Measurements from ENCODE around the gene NLRP5.
A peak's percentile ranks its signal among the peaks of the same experiment; 100 is the strongest.
"Not testable (repeated sequence)": the region's sequence is repeated elsewhere in the genome, so short reads cannot be mapped to it uniquely, and the experiment has no call there.

NLRP5 gene

GRCh38 chr19:56076498-56076897 is 89.9 kb downstream of the NLRP5 start:
- DNase-seq = peak in 15 of 56 donors; percentile 2 to 61 (median 16)

DNA sequence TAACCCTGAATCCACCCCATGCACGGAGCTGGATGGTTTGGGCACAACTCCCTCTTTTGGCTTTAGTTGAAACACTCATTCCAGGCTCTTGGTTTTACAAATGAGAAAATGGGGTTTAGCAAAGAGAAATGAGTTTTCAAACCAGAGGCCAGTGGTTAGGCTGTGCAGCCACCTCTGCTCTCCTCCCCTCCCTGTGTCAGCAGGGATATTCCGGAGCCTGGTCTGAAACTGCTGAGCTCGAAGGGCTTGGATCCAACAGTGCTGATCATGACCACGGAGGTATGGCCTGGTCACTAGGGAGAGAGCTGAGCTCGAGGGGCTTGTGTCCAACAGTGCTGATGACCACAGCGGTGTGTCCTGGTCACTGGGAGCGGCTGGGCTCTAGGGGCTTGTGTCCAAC is 93.0 kb downstream of the NLRP5 start:
- no peak for DNase-seq

DNA sequence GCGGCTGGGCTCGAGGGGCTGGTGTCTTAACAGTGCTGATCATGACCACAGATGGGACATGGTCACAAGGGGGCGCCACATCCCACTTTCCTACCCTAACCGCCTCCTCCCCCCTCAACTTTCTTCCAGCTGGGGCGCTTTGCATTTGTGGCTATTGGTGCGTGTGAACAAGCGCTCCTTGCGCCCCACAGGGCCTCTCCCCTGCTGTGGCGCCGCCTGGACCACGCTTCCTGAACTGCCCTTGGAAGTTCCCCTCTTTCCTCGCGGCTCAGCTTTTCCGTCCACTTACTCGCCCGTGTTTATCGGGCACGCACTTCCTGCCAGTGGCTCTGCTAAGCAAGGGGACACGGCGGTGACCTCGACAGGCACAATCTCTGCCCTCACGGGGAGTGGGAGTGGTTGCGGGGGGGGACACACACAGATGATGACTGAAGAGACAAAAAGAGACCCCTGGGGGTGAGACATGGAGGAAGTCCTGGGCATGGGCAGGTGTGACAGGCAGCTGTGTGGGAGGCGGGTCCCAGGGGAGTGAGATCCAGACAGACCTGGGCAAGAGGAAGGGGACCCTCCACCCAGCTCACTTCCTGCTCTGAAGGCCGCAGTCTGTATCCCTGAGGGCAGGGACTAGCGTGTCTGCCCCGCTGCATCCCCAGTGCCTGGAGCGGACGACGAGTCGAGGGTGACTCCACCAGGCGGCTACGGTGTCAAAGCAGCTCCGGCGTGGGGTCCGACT is 94.3 kb downstream of the NLRP5 start:
- peak in 38 of 56 donors; percentile 3 to 78 (median 29) for DNase-seq

DNA sequence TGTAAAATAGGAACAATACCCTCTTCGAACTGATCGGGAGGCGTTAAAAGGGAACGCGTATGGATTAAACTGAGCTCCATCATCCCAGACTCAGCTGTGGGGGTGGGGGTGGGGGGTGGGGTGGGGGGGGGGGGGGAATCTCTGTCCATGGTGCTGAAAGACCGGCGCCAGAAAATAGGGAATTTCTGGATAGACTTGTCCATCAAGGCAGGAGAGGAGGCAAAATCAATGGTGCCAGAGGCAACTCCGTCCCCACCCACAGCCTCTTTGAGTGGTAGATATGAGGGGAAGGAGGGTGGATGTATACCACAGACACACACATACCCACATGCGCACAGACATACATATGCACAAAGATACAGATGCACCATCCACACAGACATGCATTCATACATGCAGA is 97.1 kb downstream of the NLRP5 start:
- no peak for DNase-seq

DNA sequence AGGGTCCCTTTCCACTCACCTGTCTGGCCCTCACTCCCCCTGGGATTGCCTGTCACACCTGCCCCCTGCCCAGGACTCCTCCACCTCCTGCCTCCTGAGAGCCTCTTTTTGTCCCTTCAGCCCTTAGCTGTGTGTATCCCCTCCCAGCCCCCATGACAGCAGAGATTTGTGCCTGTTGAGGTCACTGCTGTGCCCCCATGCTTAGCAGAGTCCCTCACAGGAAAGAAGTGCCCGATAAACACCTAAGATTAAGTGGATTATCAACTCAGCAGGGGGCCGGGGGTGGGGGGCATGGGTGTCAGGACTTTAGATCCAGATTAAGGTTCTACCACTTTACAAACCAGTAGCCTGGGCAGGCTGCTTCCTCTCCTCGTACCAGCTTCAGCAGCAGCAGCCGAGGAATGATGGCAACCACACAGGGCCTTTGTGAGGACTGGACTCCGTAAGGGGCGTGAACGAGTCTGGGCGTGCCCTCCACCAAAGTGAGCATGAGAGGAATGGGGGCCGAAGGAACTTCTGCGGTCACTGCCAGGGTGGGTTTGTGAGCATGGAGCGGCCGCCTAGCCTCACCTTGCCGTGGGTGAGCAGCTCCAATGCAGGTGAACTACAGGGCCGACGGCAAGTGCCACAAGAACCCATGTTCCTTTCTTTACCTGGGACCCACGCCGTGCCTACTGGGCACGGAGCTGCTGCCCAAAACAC is 98.4 kb downstream of the NLRP5 start:
- DNase-seq = no peak

GRCh38 chr19:56085571-56086275 is 99.1 kb downstream of the NLRP5 start:
- no peak for DNase-seq

DNA sequence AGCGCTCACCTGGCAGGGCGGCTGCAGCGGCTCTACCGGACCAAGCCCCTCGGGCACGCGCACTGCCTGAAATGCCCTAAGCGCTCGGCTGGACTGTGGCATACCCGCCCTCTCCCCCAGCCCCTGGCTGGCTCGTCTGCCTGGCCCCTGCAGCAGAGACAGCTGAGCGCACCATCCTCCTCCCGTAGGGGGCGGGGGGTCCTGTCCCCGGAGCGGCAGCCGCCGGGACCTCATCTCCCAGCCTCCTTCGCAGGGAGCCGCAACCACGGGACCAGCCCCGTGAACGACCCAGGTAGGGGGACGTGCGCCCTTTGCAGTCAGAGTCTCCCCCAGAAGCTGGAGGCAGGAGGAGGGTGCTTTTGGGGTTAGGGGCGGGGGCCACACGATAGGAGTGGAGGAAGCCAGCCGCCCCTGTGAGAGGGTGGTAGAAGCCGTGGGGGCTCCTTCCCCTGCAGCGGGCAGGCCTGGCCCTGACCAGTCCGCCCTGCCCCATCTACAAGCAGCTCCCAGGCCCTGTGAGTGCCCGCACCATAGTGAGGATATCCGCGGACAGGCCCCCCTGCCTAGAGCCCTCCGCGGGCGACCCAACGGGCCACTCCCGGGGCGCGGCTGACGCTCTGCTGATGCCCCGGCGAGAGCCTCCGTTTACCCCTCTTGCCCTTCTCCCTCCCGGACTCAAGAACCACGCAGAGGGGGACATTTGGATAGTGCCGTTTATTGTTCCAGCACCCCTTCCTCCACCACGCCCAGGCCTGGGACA is 100.3 kb downstream of the NLRP5 start:
- no peak for DNase-seq

- no peak for DNase-seq
Measured at GRCh38 chr19:56087647-56088496, 101.3 kb downstream of the NLRP5 start.

DNA sequence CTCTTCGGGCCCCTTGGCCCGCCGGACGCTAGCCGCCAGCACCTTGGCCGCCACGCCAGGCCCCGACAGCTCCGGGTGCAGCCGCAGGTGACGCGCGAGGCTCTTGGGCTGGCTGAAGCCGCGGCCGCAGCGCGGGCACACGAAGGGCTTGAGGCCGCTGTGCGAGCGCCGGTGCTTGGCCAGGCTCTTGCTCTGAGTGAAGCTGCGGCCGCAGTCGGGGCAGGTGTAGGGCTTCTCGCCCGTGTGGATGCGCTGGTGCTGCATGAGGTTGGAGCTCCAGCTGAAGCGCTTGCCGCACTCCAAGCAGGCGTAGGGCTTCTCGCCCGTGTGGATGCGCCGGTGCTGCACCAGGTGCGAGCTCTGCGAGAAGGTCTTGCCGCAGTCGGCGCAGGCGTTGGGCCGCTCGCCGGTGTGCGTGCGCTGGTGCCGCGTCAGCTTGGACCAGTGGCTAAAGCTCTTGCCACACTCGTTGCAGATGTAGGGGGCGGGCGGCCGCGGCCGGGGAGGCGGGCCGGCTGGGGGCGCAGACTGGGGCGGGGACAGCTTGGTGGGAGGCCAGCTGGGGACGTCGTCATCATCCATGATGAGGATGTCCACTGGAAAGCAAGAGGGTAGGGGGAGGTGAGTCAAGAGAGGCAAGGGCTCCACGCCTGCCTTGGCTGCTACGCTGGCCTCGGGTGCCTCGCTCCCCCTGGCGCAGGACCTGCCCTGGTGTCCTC is 102.1 kb downstream of the NLRP5 start:
- DNase-seq = no peak

- no peak for DNase-seq
Measured at GRCh38 chr19:56089344-56089743, 102.8 kb downstream of the NLRP5 start.

- DNase-seq = peak in 12 of 56 donors; percentile 5 to 40 (median 18)
Measured at GRCh38 chr19:56091066-56091490, 104.5 kb downstream of the NLRP5 start.

- peak in 2 of 56 donors; percentile 16 to 29 for DNase-seq
Measured at GRCh38 chr19:56091751-56092546, 105.4 kb downstream of the NLRP5 start.

GRCh38 chr19:56092685-56093631 is 106.4 kb downstream of the NLRP5 start:
- no peak for DNase-seq

DNA sequence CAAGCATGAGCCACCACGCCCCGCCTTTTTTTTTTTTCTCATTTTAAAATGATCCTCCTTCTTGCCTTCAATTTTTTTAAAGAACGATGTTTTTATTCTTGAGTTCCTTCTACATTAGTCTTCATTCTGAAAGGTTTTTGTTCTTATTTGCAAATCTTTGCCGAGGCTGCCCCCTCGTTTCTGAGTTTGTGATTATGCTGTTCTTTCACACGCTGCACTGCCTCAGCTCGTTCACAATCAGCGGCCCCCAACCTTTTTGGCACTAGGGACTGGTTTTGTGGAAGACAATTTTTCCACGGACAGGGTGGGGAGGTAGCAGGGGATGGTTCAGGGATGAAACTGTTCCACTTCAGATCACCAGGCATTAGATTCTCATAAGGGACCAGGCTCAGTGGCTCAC is 107.9 kb downstream of the NLRP5 start:
- no peak for DNase-seq

DNA sequence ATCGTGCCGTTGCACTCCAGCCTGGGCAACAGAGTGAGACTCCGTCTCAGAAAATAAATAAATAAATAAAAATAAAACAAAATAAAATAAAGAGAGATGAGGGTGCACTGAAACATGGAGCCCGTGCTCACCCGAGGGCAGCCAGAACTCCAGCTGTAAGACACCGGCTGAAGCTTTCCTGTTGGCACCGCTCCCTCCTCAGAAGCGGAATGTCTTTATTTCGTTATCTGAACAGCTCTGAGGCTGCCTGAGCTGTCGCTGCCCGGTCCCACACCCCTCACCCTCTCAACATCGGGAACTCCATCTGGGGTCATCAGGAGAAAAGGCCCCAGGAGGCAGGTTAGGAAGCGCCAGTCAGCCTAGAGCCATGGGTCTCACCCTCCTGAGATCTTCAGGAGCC is 110.1 kb downstream of the NLRP5 start:
- DNase-seq = no peak

DNA sequence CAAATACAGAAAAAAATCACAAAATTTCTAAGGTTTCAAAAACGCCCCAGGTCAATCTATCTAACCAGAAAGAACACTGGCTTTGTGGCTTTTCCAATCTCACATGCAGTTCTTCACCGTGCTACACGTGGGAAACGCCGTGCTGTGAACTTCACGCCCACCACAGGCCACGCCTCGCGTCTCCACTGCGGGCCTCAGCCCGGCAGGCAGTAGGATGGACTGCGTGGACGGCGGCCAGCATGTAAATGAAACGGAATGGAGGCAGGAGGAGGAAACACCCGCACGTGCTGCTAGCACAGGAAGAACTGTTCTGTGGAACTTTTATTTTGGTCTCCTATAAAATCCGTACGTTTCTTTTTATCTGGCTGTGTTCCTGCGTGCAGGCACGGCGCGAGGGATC is 110.7 kb downstream of the NLRP5 start:
- DNase-seq = no peak

- no peak for DNase-seq
Measured at GRCh38 chr19:56097776-56098175, 111.2 kb downstream of the NLRP5 start.

GRCh38 chr19:56098237-56098636 is 111.7 kb downstream of the NLRP5 start:
- not testable (repeated sequence) for DNase-seq
